HFFc6 (cell line): ENCODE results near the gene HEXD. TPM values are rescaled to one million over a fixed set of nuclear protein-coding genes. Genes with fewer than 3 reads are reported as not detected.

Source experiments
- DNase-seq: peaks from one replicate; pipeline ENCODE4 v3.0.0-alpha.2; 2018
- H3K27ac Mint-ChIP-seq: 2 replicates; pipeline ENCODE4 v1.8.0; 2020; ENCODE audit warnings: mild to moderate bottlenecking, mixed read lengths
- H3K27me3 Mint-ChIP-seq: 2 replicates; pipeline ENCODE4 v1.8.0; 2021; ENCODE audit warnings: mild to moderate bottlenecking, moderate library complexity, mixed read lengths; ENCODE audit not compliant: insufficient read depth
- H3K36me3 Mint-ChIP-seq: 2 replicates; pipeline ENCODE4 v1.8.0; 2021; ENCODE audit warnings: low read depth, mixed read lengths
- H3K4me1 Mint-ChIP-seq: 2 replicates; pipeline ENCODE4 v1.8.0; 2020; ENCODE audit warnings: low read depth, mixed read lengths
- H3K4me3 Mint-ChIP-seq: 2 replicates; pipeline ENCODE4 v1.8.0; 2020; ENCODE audit warnings: mild to moderate bottlenecking, moderate library complexity, mixed read lengths
- H3K9me3 Mint-ChIP-seq: 2 replicates; pipeline ENCODE4 v1.8.0; 2020; ENCODE audit warnings: mild to moderate bottlenecking, mixed read lengths
- long read RNA-seq: library from polyadenylated mRNA; unstranded; transcript quantifications from one replicate; pipeline ENCODE4 v2.0.0, GENCODE V29; 2019
- total RNA-seq, 6 experiments: library from RNA; stranded (reverse); fragmentation: NEBNext Ultra II Directional; extraction: Animal tissue kit (Norgen Biotek cat#: 25700); gene quantifications; 2 replicates in 1 of 6; 3 replicates in 5 of 6; pipeline ENCODE4 v1.2.3, GENCODE V29; 2021
- TF ChIP-seq, protein P1 (sequence below): fragments of 200-600 bp; sonication (generic); IDR thresholded peaks from 2 replicates; pipeline ENCODE4 v1.5.0; 2021; ENCODE audit warnings: antibody characterized with exemption, mild to moderate bottlenecking

The HEXD gene
- 1 to 10 TPM; 4.3 to 6.8 (median 5.6) TPM for total RNA-seq
- long read RNA-seq, partial matches to known transcripts, result 0 of 1 reads
- long read RNA-seq, other reads (novel, unspliced or antisense), result 1 of 1 reads

DNA sequence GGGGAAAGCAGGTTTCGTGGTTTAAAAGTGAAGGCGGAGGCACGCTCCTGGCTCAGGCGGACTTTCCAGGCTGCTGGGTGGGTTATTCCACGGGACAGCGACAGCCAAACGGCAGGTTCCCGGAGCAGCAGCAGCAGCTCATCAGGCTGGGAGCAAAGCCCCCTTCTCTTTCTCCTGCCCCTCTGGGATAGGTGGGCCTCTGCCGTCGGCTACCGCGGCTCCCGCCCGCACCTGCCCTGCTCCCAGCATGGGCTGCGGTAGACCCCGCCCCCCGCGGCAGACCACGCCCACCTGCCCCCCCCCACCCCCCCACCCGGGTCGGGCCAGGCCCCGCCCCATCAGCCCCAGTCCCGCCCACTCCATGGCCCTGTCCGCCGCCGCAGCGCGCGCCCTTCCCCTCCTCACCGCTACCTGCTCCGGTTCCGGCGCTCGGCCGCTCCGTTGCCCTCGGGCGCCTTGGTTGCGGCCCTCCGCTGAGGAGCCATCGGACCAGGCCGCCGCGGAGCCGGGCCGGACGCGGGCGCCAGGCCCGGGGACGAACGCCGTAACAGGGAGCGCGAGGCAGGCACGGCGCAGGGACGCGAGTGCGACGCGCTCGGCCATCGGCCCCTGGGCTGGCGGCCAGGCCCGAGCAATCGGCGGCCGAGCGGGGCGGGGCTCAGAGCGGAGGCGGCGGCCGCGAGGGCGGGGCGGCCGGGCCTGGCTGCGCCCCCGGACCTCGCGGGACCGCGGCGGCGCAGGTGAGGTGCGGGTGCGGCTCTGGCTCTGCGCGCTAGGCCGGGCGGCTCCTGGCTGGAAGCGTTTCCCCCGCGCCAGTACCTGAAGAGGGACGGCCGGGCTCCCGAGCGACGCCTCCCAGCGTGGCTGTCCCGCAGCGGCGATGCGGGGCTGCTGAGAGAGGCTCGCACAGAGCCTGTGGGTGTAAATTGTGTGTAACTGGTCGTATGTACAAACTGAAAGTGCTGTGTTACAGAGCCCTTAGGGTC is at the start of gene HEXD, which contains the start of gene OGFOD3:
Gene HEXD (plus strand): TSS at position 347 of the 986 bp plus-strand sequence. CDS start 1,453 bp downstream, outside the sequence.
Gene OGFOD3 (minus strand): TSS at position 586 of the 986 bp plus-strand sequence. CDS start 101 bp downstream, at position 485.
- H3K9me3 Mint-ChIP-seq, result peaks cover 11% of the 10 kb centered on the region; the same call in 1 of the 2 replicates
- H3K36me3 Mint-ChIP-seq, result peaks cover 29% of the 10 kb centered on the region
- H3K4me1 Mint-ChIP-seq, result peaks cover 18% of the 10 kb centered on the region
- peak within 1 kb of the TSS; percentile 88 for H3K4me3 Mint-ChIP-seq
- no peaks in the 10 kb centered on the region for H3K27me3 Mint-ChIP-seq
- DNase-seq, result peak; percentile 43
- TF ChIP-seq, protein P1, sequence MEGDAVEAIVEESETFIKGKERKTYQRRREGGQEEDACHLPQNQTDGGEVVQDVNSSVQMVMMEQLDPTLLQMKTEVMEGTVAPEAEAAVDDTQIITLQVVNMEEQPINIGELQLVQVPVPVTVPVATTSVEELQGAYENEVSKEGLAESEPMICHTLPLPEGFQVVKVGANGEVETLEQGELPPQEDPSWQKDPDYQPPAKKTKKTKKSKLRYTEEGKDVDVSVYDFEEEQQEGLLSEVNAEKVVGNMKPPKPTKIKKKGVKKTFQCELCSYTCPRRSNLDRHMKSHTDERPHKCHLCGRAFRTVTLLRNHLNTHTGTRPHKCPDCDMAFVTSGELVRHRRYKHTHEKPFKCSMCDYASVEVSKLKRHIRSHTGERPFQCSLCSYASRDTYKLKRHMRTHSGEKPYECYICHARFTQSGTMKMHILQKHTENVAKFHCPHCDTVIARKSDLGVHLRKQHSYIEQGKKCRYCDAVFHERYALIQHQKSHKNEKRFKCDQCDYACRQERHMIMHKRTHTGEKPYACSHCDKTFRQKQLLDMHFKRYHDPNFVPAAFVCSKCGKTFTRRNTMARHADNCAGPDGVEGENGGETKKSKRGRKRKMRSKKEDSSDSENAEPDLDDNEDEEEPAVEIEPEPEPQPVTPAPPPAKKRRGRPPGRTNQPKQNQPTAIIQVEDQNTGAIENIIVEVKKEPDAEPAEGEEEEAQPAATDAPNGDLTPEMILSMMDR, result no peak
- H3K27ac Mint-ChIP-seq, result no peak within 1 kb of the TSS; the same call in 1 of the 2 replicates

DNA sequence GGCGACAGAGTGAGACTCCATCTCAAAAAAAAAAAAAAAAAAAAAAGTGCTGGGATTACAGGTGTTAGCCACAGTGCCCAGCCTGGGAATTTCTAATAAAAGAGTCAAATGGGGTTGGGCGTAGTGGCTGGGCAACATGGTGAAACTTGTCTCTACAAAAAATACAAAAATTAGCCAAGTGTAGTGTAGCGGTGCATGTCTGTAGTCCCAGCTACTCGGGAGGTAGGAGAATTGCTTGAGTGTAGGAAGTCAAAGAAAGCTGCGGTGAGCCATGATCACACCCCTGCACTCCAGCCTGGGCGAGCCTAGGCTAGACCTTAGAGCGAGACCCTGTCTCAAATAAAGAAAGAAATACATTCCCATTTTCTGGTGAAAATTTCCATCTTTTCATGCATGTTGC is 48.9 kb upstream of the HEXD start:
- Mint-ChIP-seq H3K27me3 (peaks cover 31% of the 10 kb centered on the region), H3K4me3 (no peak overlapping the region), H3K4me1 (no peaks in the 10 kb centered on the region), H3K36me3 (no peaks in the 10 kb centered on the region), H3K9me3 (no peaks in the 10 kb centered on the region), H3K27ac (no peak overlapping the region)
- TF ChIP-seq, protein P1, result no peak
- no peak for DNase-seq

DNA sequence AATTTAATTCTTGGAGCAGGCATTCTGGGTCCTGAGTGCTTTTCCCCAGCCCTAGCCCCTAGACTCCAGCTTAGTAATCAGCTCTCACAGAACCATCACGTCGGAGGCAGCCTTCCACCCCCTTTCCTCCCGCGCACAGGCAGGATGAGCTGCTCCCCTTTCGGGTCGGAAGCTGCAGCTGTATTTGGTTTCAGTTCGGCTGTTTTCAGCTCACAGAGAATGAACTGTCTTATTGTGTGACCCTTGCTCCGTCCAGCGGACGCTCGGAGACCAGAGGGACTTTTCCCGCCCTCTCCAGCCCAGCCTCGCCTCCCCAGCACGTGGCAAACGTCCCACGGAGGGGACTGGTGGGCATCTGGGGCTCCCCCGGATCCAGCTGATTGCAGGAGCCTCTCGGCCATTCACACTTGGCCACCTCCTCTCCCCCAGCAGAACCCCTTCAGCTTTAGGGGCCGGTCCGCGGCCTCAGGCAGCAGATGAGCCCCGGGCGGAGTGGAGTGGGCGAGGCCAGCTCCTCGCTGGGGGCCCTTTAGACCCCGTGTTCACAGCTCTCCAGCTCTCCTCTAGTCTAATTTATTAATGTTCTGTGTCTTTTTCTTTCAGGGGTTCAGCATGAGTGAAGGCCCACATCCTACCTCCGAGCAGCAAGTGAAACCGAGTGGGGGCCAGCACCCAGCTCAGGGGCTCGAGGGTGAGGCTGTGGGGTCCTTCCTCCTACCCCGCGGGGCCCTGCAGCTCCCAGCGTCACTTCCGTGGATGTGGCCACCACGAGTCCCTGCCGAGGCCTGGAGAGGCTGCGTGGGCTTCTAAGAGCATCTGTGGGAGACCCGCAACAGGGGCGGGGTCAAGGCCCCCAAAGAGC is 47.4 kb upstream of the HEXD start:
- TF ChIP-seq, protein P1, result no peak
- H3K36me3 Mint-ChIP-seq, result no peaks in the 10 kb centered on the region
- DNase-seq, result no peak
- H3K27ac Mint-ChIP-seq, result no peak overlapping the region
- no peaks in the 10 kb centered on the region for H3K9me3 Mint-ChIP-seq
- H3K4me3 Mint-ChIP-seq, result peak overlapping the region; percentile 69
- H3K27me3 Mint-ChIP-seq, result peaks cover 30% of the 10 kb centered on the region
- no peaks in the 10 kb centered on the region for H3K4me1 Mint-ChIP-seq

DNA sequence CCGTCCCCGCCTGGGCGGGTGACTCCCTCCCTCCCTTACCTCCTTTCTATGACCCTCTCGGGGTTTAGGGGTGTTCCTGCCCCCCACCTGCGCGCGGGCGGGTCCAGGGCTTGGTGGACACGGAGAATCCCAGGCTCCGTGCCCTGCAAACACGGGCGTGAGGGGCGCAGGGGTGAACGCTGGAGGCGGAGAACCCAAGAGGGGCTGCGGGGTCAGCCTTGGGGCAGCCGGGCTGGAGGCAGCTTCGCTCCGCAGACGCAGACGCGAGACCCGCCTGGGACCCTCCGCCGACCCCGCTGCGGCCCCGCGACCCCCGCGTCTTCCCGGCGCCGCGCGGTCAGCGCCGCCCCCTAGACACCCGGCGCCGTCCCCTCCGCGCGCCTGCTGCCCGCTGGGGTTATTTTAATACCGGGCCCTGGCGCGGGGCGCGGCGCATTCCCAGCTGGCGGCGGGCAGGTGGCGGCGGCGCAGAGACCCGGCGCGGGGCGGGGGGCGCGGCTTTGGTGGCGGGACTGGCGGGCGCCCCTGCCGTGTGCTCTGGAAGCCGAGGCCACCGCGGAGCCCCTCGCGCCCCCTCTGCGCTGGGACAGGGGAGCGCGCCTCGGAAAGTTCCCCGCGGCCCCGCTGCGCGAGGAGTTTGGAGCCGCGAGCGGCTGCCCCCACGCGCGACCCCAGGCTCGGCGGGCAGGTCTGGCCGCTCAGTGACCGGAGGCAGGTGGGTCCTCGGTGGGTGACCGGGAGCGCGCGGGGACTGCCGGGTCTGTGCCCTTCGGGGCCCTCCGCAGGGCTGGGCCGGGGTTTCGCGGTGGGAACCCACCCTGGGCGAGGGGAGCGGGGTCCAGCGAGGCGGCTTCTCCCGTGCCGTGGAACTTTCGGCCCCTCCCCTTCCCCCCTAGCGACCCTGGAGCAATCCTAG is 46.6 kb upstream of the HEXD start, which contains the start of gene UTS2R:
Gene UTS2R (plus strand): TSS at position 433 of the 916 bp plus-strand sequence. CDS start 2,560 bp downstream, outside the sequence.
- no peak for DNase-seq

More for the DNA sequence above, 46.6 kb upstream of the HEXD start, which contains the start of gene UTS2R:
- Mint-ChIP-seq H3K36me3 (no peaks in the 10 kb centered on the region), H3K9me3 (no peaks in the 10 kb centered on the region), H3K4me3 (peak within 1 kb of the TSS; percentile 69), H3K27ac (no peak within 1 kb of the TSS), H3K27me3 (peaks cover 37% of the 10 kb centered on the region), H3K4me1 (no peaks in the 10 kb centered on the region)
- TF ChIP-seq, protein P1, result no peak
